OCI-LY3 (cell line): ENCODE data around the gene NTSR2.

Experiments used
- H2AFZ ChIP-seq: fragments of 200-600, 300-600 bp; shearing (Covaris generic); 2 replicates; pipeline ENCODE4 v1.6.0; 2014; ENCODE audit warnings: antibody characterized with exemption, low read depth, low read length
- H3K27ac ChIP-seq: fragments of 200-600, 300-600 bp; sonication (generic); 2 replicates; pipeline ENCODE4 v1.5.1; 2014; ENCODE audit warnings: mild to moderate bottlenecking, low read length, moderate library complexity, mixed read lengths
- H3K27me3 ChIP-seq: fragments of 200-600, 300-600 bp; sonication (generic); 2 replicates; pipeline ENCODE4 v1.6.1; 2014; ENCODE audit warnings: low read depth, low read length, mixed read lengths
- H3K36me3 ChIP-seq: fragments of 200-600, 300-600 bp; sonication (generic); replicated peaks from 2 replicates; pipeline ENCODE3; 2014; ENCODE audit warnings: low read depth, low read length, mixed read lengths
- H3K4me1 ChIP-seq: fragments of 300-600, 200-600 bp; sonication (generic); 2 replicates; pipeline ENCODE4 v1.6.1; 2014; ENCODE audit warnings: low read length, mixed read lengths
- H3K4me2 ChIP-seq: fragments of 200-600, 300-600 bp; sonication (generic); 2 replicates; pipeline ENCODE4 v1.6.1; 2014; ENCODE audit warnings: low read length, mixed read lengths
- H3K4me3 ChIP-seq: fragments of 300-600, 200-600 bp; sonication (generic); 2 replicates; pipeline ENCODE4 v1.5.1; 2014; ENCODE audit warnings: antibody characterized with exemption, mild to moderate bottlenecking, low read length, moderate library complexity
- H3K79me2 ChIP-seq: fragments of 300-600, 200-600 bp; shearing (Covaris generic); 2 replicates; pipeline ENCODE4 v1.6.1; 2014; ENCODE audit warnings: mild to moderate bottlenecking, low read length, mixed read lengths
- H3K9ac ChIP-seq: fragments of 300-600, 200-600 bp; shearing (Covaris generic); 2 replicates; pipeline ENCODE4 v1.6.0; 2014; ENCODE audit warnings: mild to moderate bottlenecking, low read length, moderate library complexity
- H3K9me3 ChIP-seq: fragments of 200-600, 300-600 bp; shearing (Covaris generic); 2 replicates; pipeline ENCODE4 v1.6.1; 2014; ENCODE audit warnings: low read length, mixed read lengths; ENCODE audit not compliant: insufficient read depth
- H4K20me1 ChIP-seq: fragments of 200-600, 300-600 bp; sonication (generic); 2 replicates; pipeline ENCODE4 v1.6.1; 2016; ENCODE audit warnings: low read length, mixed read lengths; ENCODE audit not compliant: insufficient read depth
- EZH2phosphoT487 ChIP-seq: fragments of 200-600 bp; shearing (Covaris generic); IDR thresholded peaks from 2 replicates; pipeline ENCODE4 v1.6.1; 2018; ENCODE audit warnings: antibody characterized with exemption, mixed run types, low read depth
- TF ChIP-seq, protein P1 (sequence below): fragments of 200-600, 300-600 bp; sonication (generic); IDR thresholded peaks from 2 replicates; pipeline ENCODE4 v1.5.1; 2014; ENCODE audit warnings: antibody characterized with exemption, low read length, low read depth

The NTSR2 gene

DNA sequence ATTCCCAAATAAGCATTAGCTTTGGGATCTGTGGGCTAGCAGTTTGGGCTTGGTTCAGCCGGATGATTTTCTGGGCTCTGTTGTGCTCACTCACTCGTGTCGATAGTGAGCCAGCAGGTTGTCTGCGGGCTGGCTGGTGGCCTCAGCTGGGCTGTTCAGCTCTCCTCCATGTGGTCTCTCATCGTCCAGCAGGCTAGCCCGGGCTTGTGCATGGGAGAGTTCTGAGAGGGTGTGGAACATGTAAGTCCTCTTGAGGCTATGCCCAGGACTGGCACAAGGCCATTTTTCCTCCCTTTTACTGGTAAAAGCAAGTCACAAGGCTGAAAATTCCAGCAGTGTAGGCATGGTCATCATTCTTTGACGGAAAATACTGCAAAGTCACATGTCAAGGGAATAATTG lies 38.5 kb downstream of the NTSR2 start:
- H3K4me1 ChIP-seq = no peaks in the 10 kb centered on the region
- no peak overlapping the region for H3K4me2 ChIP-seq
- no peak overlapping the region for H3K9ac ChIP-seq
- no peaks in the 10 kb centered on the region for H4K20me1 ChIP-seq
- H3K36me3 ChIP-seq = no peaks in the 10 kb centered on the region
- H2AFZ ChIP-seq = no peak overlapping the region
- no peak overlapping the region for H3K27ac ChIP-seq
- H3K4me3 ChIP-seq = no peak overlapping the region
- TF ChIP-seq, protein P1, sequence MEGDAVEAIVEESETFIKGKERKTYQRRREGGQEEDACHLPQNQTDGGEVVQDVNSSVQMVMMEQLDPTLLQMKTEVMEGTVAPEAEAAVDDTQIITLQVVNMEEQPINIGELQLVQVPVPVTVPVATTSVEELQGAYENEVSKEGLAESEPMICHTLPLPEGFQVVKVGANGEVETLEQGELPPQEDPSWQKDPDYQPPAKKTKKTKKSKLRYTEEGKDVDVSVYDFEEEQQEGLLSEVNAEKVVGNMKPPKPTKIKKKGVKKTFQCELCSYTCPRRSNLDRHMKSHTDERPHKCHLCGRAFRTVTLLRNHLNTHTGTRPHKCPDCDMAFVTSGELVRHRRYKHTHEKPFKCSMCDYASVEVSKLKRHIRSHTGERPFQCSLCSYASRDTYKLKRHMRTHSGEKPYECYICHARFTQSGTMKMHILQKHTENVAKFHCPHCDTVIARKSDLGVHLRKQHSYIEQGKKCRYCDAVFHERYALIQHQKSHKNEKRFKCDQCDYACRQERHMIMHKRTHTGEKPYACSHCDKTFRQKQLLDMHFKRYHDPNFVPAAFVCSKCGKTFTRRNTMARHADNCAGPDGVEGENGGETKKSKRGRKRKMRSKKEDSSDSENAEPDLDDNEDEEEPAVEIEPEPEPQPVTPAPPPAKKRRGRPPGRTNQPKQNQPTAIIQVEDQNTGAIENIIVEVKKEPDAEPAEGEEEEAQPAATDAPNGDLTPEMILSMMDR = no peak
- TF ChIP-seq EZH2phosphoT487 = no peak
- peaks cover 7% of the 10 kb centered on the region; the same call in 1 of the 2 replicates for H3K9me3 ChIP-seq
- H3K79me2 ChIP-seq = no peaks in the 10 kb centered on the region
- no peaks in the 10 kb centered on the region for H3K27me3 ChIP-seq

DNA sequence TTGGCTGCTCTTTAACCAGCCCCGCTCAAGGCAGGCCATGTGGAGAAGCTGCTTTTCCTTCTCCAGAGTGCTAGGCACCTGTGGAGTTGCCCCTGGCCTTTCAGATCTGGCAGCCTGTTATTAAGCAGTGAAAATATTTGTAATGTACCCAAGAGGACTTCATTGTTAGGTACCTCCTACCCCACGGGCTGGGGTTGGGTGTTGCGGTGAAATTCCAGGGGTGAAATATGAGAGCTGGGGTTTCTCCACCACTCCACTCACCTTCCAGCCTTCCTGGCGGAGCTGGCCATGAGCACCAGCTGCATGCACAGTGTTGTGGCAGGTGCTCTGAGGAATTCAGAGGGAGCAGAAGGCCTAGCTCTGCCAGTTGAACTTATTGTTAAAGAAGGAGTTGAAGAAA lies 39.1 kb downstream of the NTSR2 start:
- Histone ChIP-seq H3K27me3 (no peaks in the 10 kb centered on the region), H3K36me3 (no peaks in the 10 kb centered on the region), H2AFZ (no peak overlapping the region), H3K4me2 (no peak overlapping the region), H3K79me2 (no peaks in the 10 kb centered on the region), H4K20me1 (no peaks in the 10 kb centered on the region), H3K9me3 (peaks cover 7% of the 10 kb centered on the region; the same call in 1 of the 2 replicates), H3K4me3 (no peak overlapping the region), H3K27ac (no peak overlapping the region), H3K9ac (no peak overlapping the region), H3K4me1 (no peaks in the 10 kb centered on the region)
- TF ChIP-seq, protein P1 = no peak
- TF ChIP-seq EZH2phosphoT487 = no peak

DNA sequence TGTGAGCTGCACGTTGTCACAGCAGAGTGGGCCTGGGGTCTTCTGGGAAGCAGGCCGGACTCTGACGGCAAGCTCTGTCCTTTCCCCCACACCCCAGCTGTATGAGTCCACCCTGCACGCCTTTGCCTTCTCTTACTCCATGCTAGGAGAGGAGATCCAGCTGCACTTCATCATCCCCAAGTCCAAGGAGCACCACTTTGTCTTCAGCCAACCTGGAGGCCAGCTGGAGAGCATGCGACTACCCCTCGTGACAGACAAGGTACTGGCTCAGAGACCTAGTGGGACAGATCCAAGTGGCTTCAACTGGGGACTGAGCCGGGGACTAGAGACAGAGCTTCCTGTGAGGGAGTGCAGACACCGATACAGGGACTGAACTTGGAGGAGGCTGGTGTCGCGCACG lies 40.1 kb downstream of the NTSR2 start:
- Histone ChIP-seq H3K27me3 (no peaks in the 10 kb centered on the region), H3K4me1 (peaks cover 5% of the 10 kb centered on the region), H2AFZ (no peak overlapping the region), H4K20me1 (no peaks in the 10 kb centered on the region), H3K9ac (no peak overlapping the region), H3K36me3 (no peaks in the 10 kb centered on the region), H3K4me2 (no peak overlapping the region), H3K27ac (no peak overlapping the region), H3K79me2 (no peaks in the 10 kb centered on the region), H3K9me3 (peaks cover 7% of the 10 kb centered on the region; the same call in 1 of the 2 replicates), H3K4me3 (no peak overlapping the region)
- TF ChIP-seq EZH2phosphoT487 = no peak
- TF ChIP-seq, protein P1 = no peak

DNA sequence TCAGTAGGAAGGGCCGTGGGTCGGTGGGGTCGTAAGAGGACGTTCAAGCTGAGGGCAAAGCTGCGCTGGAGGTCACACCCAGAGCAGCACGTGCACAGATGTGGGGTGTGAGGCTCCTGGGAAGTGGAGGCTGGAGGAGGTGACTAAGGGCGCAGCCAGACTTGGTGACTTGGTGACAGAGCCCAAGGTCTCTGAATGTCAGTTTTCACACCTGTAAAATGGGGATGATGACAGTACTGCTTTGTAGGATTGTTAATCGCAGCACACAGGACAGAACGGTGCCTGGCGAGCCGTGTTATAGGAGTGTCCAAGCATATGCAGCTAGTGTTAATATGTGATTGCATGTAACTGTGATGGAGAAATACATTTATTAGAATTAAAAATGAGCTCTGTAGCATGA lies 40.8 kb downstream of the NTSR2 start:
- Histone ChIP-seq H3K27ac (no peak overlapping the region), H3K4me3 (no peak overlapping the region), H3K9me3 (peaks cover 7% of the 10 kb centered on the region; the same call in 1 of the 2 replicates), H3K27me3 (no peaks in the 10 kb centered on the region), H3K4me1 (peaks cover 8% of the 10 kb centered on the region), H2AFZ (no peak overlapping the region), H3K4me2 (no peak overlapping the region), H3K79me2 (no peaks in the 10 kb centered on the region), H3K36me3 (no peaks in the 10 kb centered on the region), H3K9ac (no peak overlapping the region), H4K20me1 (no peaks in the 10 kb centered on the region)
- TF ChIP-seq EZH2phosphoT487 = no peak
- TF ChIP-seq, protein P1 = no peak
